HAP-1 (cell line): ENCODE measurements around the gene TBX1.

Source experiments
- DNase-seq, 2 experiments: peaks; one replicate each; pipeline ENCODE4 v3.0.0-alpha.2; 2016 to 2020; ENCODE audit warnings: low spot score in 2 of 2
- H3K27me3 ChIP-seq: fragments of 250-450 bp; sonication (Bioruptor Pico); 2 replicates; pipeline ENCODE4 v1.5.1; 2020; ENCODE audit warnings: low read depth, mild to moderate bottlenecking, moderate library complexity
- H3K36me3 ChIP-seq: fragments of 250-450 bp; sonication (Bioruptor Pico); replicated peaks from 2 replicates; pipeline ENCODE4 v1.5.1; 2020; ENCODE audit warnings: mild to moderate bottlenecking
- H3K4me1 ChIP-seq: fragments of 250-450 bp; sonication (Bioruptor Pico); 2 replicates; pipeline ENCODE4 v1.5.1; 2020; ENCODE audit warnings: mild to moderate bottlenecking
- H3K4me3 ChIP-seq: fragments of 250-450 bp; sonication (Bioruptor Pico); 2 replicates; pipeline ENCODE4 v1.5.1; 2020; ENCODE audit warnings: mild to moderate bottlenecking, moderate library complexity
- H3K9me3 ChIP-seq: fragments of 250-450 bp; sonication (Bioruptor Pico); 2 replicates; pipeline ENCODE4 v1.5.1; 2020; ENCODE audit warnings: mild to moderate bottlenecking, moderate library complexity
- in situ Hi-C: fragments of 300-500 bp; cut with MboI; formaldehyde crosslinking; loops from 3 replicates; pipeline ENCODE4 v1.14.3; 2020; ENCODE audit warnings: low sequenced_read_pairs, inconsistent platforms, mixed read lengths

TBX1 gene

DNA sequence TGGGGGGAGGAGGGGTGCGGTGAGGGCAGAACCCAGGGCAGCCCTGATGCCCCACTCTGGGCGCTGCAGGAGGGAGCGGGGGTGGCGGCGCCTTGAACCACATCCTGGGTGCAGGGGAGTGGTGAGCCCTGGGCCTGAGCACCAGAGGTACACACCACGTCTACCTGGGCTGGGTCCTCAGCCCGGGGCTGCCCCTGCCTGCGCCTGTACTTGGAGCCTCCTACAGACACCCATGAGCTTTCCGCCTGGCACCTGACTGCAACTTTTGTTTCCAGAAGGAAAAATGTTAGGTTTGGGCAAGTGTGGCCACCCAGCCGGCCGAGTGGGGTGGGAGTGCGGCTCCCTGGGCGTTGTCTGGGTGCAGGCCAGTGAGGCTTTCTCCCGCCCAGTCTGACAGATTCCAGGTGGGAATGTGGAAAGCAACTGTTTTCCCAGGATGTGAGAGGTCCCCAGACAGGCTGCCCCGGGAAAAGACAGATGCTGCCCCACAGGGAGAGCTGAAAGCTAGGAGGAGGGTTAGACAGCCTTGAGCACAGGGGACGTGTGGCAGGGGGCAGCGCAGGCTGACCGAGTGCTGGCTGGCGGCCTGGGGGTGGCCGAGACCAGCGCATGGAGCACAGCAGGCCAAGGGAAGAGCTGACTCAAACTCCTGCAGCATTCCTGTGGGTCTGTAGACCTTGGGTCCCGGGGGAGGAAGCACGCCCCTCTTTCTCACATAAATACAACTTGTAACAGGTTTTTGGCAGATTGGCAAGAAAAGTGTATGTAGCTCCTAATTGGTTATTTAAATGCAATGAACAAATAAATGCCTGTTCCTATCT, 50.0 kb downstream of the TBX1 start:
- Histone ChIP-seq H3K27me3 (no peaks in the 10 kb centered on the region), H3K36me3 (no peaks in the 10 kb centered on the region), H3K4me3 (no peak overlapping the region), H3K9me3 (no peaks in the 10 kb centered on the region), H3K4me1 (peaks cover 12% of the 10 kb centered on the region)
- peak in 1 of 2 experiments; percentile 4 for DNase-seq
- in situ Hi-C loops = no loop called here

- in situ Hi-C loops = no loop called here
- H3K36me3 ChIP-seq = no peaks in the 10 kb centered on the region
These were observed 50.6 kb downstream of the TBX1 start for GRCh38 chr22:19811211-19811621.

GRCh38 chr22:19811811-19812771, 51.5 kb downstream of the TBX1 start:
- peak in 1 of 2 experiments; percentile 6 for DNase-seq
- in situ Hi-C loops = no loop called here
- Histone ChIP-seq H3K27me3 (no peaks in the 10 kb centered on the region), H3K4me1 (no peaks in the 10 kb centered on the region), H3K4me3 (no peak overlapping the region), H3K9me3 (no peaks in the 10 kb centered on the region), H3K36me3 (no peaks in the 10 kb centered on the region)

More at GRCh38 chr22:19811211-19811621, 50.6 kb downstream of the TBX1 start:
- DNase-seq = no peak
- no peak overlapping the region for H3K4me3 ChIP-seq
- no peaks in the 10 kb centered on the region for H3K9me3 ChIP-seq
- H3K4me1 ChIP-seq = peaks cover 8% of the 10 kb centered on the region
- H3K27me3 ChIP-seq = no peaks in the 10 kb centered on the region

DNA sequence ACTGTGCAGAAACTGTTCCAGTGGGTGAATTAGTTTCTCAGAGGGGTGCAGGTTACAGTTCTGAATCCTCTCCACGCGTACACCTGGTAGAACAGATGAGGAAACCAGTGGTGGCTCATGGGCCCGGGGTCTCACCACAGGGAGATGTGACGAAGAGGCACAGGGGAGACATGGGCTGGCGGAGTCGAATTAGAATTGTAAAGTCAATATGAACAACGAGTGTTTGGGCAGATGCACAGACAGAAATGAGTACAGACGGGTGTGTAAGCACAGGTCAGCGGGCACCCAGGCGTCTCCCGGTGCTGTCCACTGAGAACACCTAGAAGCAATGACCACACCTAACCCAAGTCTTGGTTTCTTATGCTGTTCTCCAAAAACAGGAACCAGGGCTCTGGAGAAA, 52.3 kb downstream of the TBX1 start:
- Histone ChIP-seq H3K36me3 (no peaks in the 10 kb centered on the region), H3K4me3 (no peak overlapping the region), H3K27me3 (no peaks in the 10 kb centered on the region), H3K9me3 (no peaks in the 10 kb centered on the region), H3K4me1 (no peaks in the 10 kb centered on the region)
- no peak for DNase-seq
- in situ Hi-C loops = no loop called here

DNA sequence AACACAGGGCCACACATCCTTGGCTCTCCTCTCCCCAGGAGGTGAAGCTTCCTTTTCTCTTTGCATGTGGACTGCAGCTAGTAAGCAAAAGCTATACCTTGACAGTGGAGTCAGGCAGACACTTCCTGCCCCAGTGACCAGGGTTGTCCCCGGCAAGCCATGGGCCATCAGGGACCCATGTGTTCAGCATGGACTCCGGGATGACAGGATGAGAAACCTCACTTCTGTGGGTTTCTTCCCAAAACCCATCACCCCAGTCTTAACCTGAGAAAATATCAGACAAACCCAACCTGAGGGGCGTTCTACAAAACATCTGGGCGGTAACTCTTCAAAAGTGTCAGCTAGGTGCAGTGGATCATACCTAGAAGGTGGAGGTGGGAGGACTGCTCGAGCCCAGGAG, 53.9 kb downstream of the TBX1 start:
- in situ Hi-C loops = no loop called here
- Histone ChIP-seq H3K4me3 (no peak overlapping the region), H3K4me1 (no peaks in the 10 kb centered on the region), H3K27me3 (no peaks in the 10 kb centered on the region), H3K36me3 (no peaks in the 10 kb centered on the region), H3K9me3 (no peaks in the 10 kb centered on the region)
- no peak for DNase-seq

DNA sequence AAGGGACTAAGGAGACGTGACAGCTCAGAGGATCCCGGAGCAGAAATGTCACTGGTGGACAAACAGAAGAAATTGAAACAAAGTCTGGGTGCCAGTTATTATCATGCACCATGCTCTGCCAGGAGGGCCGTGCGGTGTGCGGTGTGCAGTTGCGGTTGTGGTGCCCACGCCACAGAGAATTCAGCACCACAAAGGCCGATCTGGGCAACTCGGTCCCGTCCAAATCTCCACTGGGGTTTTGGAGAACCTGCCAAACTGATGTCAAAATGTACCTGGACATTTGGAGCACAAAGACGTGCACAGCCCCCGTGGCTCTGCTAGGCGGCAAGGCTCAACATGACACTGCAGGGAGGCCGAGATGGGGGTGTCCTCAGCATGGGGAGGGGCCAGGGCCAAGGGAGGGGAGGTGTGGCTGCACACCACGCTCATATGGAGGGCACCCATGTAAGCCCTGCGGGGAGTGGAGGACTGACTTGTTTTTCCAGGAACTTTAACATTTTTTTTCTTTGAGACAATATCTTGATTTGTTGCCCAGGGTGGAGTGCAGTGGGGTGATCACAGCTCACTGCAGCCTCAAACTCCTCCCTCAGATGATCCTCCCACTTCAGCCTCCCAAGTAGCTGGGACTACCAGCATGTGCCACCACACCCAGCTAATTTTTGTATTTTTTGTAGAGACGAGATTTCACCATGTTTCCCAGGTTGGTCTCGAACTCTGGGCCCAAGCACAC, 54.7 kb downstream of the TBX1 start:
- DNase-seq = peak in 1 of 2 experiments; percentile 5
- Histone ChIP-seq H3K4me1 (no peaks in the 10 kb centered on the region), H3K4me3 (no peak overlapping the region), H3K36me3 (no peaks in the 10 kb centered on the region), H3K27me3 (no peaks in the 10 kb centered on the region), H3K9me3 (no peaks in the 10 kb centered on the region)
- in situ Hi-C loops = no loop called here

- Histone ChIP-seq H3K4me1 (no peaks in the 10 kb centered on the region), H3K27me3 (no peaks in the 10 kb centered on the region), H3K9me3 (no peaks in the 10 kb centered on the region), H3K4me3 (no peak overlapping the region), H3K36me3 (no peaks in the 10 kb centered on the region)
- no peak for DNase-seq
- in situ Hi-C loops = no loop called here
These were observed 55.3 kb downstream of the TBX1 start for GRCh38 chr22:19815823-19816290.

- no peaks in the 10 kb centered on the region for H3K27me3 ChIP-seq
- H3K4me1 ChIP-seq = no peaks in the 10 kb centered on the region
- no peak for DNase-seq
- H3K4me3 ChIP-seq = no peak overlapping the region
- no peaks in the 10 kb centered on the region for H3K9me3 ChIP-seq
- in situ Hi-C loops = no loop called here
- H3K36me3 ChIP-seq = no peaks in the 10 kb centered on the region
These were observed 56.0 kb downstream of the TBX1 start for GRCh38 chr22:19816372-19817119.
